ENCODE measurements around the gene CFAP46.
"Not testable (repeated sequence)": the region's sequence is repeated elsewhere in the genome, so short reads cannot be mapped to it uniquely, and the experiment has no call there.

Gene CFAP46

GRCh38 chr10:132926777-132927650 lies 15.4 kb downstream of the CFAP46 start:
- DNase-seq: no peak

- no peak for DNase-seq
These were observed 16.3 kb downstream of the CFAP46 start for GRCh38 chr10:132926070-132926469.

GRCh38 chr10:132925614-132926013 lies 16.8 kb downstream of the CFAP46 start:
- no peak for DNase-seq

GRCh38 chr10:132925071-132925561 lies 17.3 kb downstream of the CFAP46 start:
- DNase-seq: no peak

- DNase-seq: no peak
These were observed 18.1 kb downstream of the CFAP46 start for GRCh38 chr10:132924046-132924952.

- not testable (repeated sequence) for DNase-seq
These were observed 19.0 kb downstream of the CFAP46 start for GRCh38 chr10:132923384-132923783.

- DNase-seq: no peak
These were observed 19.5 kb downstream of the CFAP46 start for GRCh38 chr10:132922872-132923271.

GRCh38 chr10:132921818-132922807 lies 20.3 kb downstream of the CFAP46 start:
- no peak for DNase-seq

GRCh38 chr10:132921086-132921485 lies 21.3 kb downstream of the CFAP46 start:
- no peak for DNase-seq

- DNase-seq: no peak
These were observed 22.1 kb downstream of the CFAP46 start for GRCh38 chr10:132920101-132920925.

- no peak for DNase-seq
These were observed 22.8 kb downstream of the CFAP46 start for GRCh38 chr10:132919374-132920100.

GRCh38 chr10:132918617-132919373 lies 23.6 kb downstream of the CFAP46 start:
- no peak for DNase-seq

- DNase-seq: no peak
These were observed 24.1 kb downstream of the CFAP46 start for GRCh38 chr10:132918264-132918616.

- no peak for DNase-seq
These were observed 25.3 kb downstream of the CFAP46 start for GRCh38 chr10:132916956-132917666.

GRCh38 chr10:132916421-132916841 lies 25.9 kb downstream of the CFAP46 start:
- no peak for DNase-seq

GRCh38 chr10:132915411-132915810 lies 27.0 kb downstream of the CFAP46 start:
- DNase-seq: no peak

GRCh38 chr10:132914732-132915131 lies 27.6 kb downstream of the CFAP46 start:
- DNase-seq: no peak

GRCh38 chr10:132913559-132914115 lies 28.7 kb downstream of the CFAP46 start:
- no peak for DNase-seq
